MCF 10A (cell line): Measurements from ENCODE around the gene EXOC5. TPM values are rescaled to one million over a fixed set of nuclear protein-coding genes. Genes with fewer than 3 reads are reported as not detected.

Experiments used
- BruUV-seq: library from RNA; stranded (reverse); fragments of 400-500 nt; replicated peaks from 2 replicates; lab custom pipeline; 2021; lab: Mats Ljungman, UMichigan
- CTCF ChIA-PET: fragments of 300-600 bp; sonication (Branson Sonifier 250); formaldehyde crosslinking; extraction: SDS; loops from one replicate; lab custom pipeline; 2021; ENCODE audit warnings: antibody characterized with exemption, inconsistent platforms; lab: Yijun Ruan, JAX
- POLR2A ChIA-PET: fragments of 300-600, 350-650 bp; sonication (Branson Sonifier 250); formaldehyde crosslinking; extraction: SDS; loops from one replicate; lab custom pipeline; 2020; ENCODE audit warnings: antibody characterized with exemption, inconsistent platforms; lab: Yijun Ruan, JAX
- DNase-seq: peaks from one replicate; pipeline ENCODE4 v3.0.0-alpha.2; 2018; ENCODE audit not compliant: unreplicated experiment
- H3K27ac Mint-ChIP-seq: one replicate; pipeline ENCODE4 v1.8.0; 2022; ENCODE audit warnings: mild to moderate bottlenecking, low read depth, mixed read lengths; ENCODE audit not compliant: unreplicated experiment
- H3K27me3 Mint-ChIP-seq: one replicate; pipeline ENCODE4 v1.8.0; 2022; ENCODE audit warnings: mixed read lengths; ENCODE audit not compliant: insufficient read depth, unreplicated experiment
- H3K36me3 Mint-ChIP-seq: one replicate; pipeline ENCODE4 v1.8.0; 2022; ENCODE audit warnings: mild to moderate bottlenecking, moderate library complexity, mixed read lengths; ENCODE audit not compliant: insufficient read depth, unreplicated experiment
- H3K4me1 Mint-ChIP-seq: one replicate; pipeline ENCODE4 v1.8.0; 2022; ENCODE audit warnings: mixed read lengths; ENCODE audit not compliant: insufficient read depth, unreplicated experiment
- H3K4me3 Mint-ChIP-seq: one replicate; pipeline ENCODE4 v1.8.0; 2022; ENCODE audit warnings: mild to moderate bottlenecking, moderate library complexity, mixed read lengths; ENCODE audit not compliant: unreplicated experiment
- H3K9me3 Mint-ChIP-seq: one replicate; pipeline ENCODE4 v1.8.0; 2022; ENCODE audit warnings: mixed read lengths; ENCODE audit not compliant: unreplicated experiment
- intact Hi-C: fragments of 100-400 bp; cut with micrococcal nuclease; formaldehyde crosslinking; loops from 2 replicates; pipeline ENCODE4 v1.14.1; 2022
- total RNA-seq: library from RNA; stranded (reverse); gene quantifications from 2 replicates; pipeline ENCODE4 v1.2.3, GENCODE V29; 2022
- TF ChIP-seq, protein P1 (sequence below): fragments of 200-600 bp; IDR thresholded peaks from one replicate; pipeline ENCODE4 v1.8.0; 2022; ENCODE audit warnings: antibody characterized with exemption, mild to moderate bottlenecking; ENCODE audit not compliant: unreplicated experiment

EXOC5 gene
- total RNA-seq, 1 experiment from 2014 or later = 61.5 TPM

DNA sequence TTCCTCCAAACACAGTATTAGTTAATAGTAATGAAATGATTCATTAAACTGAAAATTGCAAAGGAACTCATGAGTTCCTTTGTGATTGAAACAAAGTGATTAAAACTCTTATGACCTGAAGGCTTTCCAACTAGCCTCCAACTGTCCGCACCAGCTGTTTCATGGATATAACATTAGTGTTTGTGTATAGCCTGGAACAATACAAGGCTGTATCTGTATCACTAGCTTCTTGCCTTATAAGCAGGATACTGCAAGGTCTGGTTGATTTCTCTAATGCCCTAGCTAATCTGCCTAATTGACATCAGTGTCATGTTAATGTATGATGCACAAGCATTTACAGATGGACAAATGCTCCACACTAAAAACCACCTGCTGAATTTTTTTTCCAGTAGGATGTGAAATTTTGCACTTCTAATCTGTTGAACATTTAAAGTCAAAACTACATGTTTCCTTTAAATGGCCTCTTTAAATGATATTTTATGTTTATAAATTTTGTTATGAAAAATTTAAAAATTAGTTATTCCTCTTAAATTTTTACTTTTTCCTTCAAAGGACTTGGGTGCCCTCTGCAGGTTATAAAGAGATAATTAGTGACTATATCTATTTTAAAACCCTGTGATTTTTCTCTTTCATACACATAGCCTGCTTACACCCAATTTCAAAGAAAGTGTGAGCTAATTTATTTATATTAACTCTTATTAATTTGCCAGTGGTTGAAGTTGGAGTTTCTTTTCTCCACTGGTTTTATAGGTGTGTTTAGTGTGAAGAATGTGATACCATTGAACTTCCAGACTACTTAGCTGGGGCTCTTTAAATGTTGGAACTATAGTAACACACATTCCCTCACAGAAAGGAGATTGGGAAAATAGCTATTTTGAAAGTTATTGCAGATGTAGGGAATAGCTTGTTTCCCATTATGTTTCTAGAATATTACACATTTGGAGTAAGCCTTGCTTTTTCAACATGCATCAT, 25.4 kb upstream of the EXOC5 start:
- H3K27ac Mint-ChIP-seq = no peak overlapping the region
- H3K4me1 Mint-ChIP-seq = no peaks in the 10 kb centered on the region
- no TSS peak for BruUV-seq
- H3K9me3 Mint-ChIP-seq = no peaks in the 10 kb centered on the region
- intact Hi-C loops = no loop called here
- TF ChIP-seq, protein P1, sequence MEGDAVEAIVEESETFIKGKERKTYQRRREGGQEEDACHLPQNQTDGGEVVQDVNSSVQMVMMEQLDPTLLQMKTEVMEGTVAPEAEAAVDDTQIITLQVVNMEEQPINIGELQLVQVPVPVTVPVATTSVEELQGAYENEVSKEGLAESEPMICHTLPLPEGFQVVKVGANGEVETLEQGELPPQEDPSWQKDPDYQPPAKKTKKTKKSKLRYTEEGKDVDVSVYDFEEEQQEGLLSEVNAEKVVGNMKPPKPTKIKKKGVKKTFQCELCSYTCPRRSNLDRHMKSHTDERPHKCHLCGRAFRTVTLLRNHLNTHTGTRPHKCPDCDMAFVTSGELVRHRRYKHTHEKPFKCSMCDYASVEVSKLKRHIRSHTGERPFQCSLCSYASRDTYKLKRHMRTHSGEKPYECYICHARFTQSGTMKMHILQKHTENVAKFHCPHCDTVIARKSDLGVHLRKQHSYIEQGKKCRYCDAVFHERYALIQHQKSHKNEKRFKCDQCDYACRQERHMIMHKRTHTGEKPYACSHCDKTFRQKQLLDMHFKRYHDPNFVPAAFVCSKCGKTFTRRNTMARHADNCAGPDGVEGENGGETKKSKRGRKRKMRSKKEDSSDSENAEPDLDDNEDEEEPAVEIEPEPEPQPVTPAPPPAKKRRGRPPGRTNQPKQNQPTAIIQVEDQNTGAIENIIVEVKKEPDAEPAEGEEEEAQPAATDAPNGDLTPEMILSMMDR = peak; percentile 51
- ChIA-PET POLR2A (no interaction called here), CTCF (interaction anchor here (0.5 to 1.6 kb wide), 15 partner anchors 8 to 1539 kb away, joined by 3 to 5 read pairs (median 3); no protein-coding TSS in a partner anchor)
- no peak for DNase-seq
- H3K4me3 Mint-ChIP-seq = no peak overlapping the region
- peaks cover 19% of the 10 kb centered on the region for H3K36me3 Mint-ChIP-seq
- no peaks in the 10 kb centered on the region for H3K27me3 Mint-ChIP-seq

DNA sequence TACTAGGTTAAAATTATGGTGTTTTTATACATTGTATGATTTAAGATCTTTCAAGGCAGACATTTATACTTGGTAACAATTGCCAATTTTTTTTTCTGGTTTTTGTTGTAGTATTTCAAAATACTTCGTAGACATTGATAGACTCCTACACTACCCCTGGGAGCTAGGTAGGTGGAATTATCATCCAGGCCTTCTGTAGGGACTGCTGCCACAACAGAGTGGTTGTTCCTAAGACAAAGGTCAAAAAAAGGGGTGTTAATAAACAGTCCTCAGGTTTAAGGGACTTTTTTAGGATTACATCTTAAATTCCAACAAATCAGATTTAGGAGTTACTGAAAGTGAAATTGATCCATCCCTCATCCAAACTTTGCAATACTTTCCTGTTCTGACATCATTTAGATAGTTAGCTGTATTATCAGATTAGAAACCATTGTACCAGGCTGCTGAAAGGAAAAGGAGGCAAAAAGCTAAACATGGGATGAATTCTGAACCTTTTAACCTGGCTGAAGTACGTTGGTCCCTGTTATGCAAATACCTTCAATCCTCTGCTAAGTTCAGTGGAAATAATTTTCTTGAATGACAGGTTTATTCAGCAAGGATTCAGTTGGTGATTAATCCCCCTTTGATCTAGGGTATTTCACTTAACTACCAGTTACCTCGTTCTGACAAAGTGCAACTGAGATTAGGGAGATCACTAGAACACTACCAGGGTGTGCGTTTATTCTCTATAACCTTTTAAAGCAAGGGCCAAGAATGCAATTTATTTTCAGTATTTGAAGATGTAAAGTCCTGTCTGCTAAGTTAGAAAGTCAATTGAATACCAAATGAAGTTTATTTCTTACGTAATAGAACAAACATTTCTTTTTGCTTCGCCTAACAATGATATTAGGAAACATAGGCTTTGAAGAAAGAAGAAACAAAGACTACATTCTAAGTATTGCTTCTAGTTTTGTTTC, 23.3 kb upstream of the EXOC5 start:
- no peak overlapping the region for H3K4me3 Mint-ChIP-seq
- H3K27ac Mint-ChIP-seq = no peak overlapping the region
- H3K27me3 Mint-ChIP-seq = no peaks in the 10 kb centered on the region
- BruUV-seq = no TSS peak
- intact Hi-C loops = no loop called here
- H3K36me3 Mint-ChIP-seq = peaks cover 21% of the 10 kb centered on the region
- TF ChIP-seq, protein P1 = no peak
- H3K9me3 Mint-ChIP-seq = no peaks in the 10 kb centered on the region
- ChIA-PET CTCF (no interaction called here), POLR2A (interaction anchor here (0.8 kb wide), 1 partner anchor 23 kb away, joined by 3 read pairs; the partner anchor contains the start of genes AP5M1 and EXOC5)
- no peaks in the 10 kb centered on the region for H3K4me1 Mint-ChIP-seq
- DNase-seq = no peak

DNA sequence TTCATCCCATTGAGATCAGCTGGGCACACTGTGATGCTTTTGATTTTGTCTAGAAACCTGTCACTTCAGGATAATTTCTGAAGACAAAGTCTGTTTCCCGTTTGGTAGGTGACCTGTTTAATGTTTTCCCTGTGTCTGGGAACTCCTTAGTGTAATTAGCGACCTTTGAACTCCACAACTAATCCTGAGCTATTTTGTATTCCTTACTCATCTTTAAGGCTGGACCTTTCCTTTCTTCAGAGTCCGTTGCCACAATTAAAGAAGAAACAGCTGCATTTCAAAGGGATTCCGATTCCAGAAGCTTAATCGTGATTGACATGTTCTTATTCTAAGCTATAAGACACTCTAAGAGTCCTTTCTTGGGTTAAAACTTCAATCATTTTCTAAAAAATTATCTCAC, 22.0 kb upstream of the EXOC5 start:
- Mint-ChIP-seq H3K36me3 (peaks cover 27% of the 10 kb centered on the region), H3K27me3 (no peaks in the 10 kb centered on the region), H3K9me3 (no peaks in the 10 kb centered on the region), H3K27ac (no peak overlapping the region), H3K4me1 (no peaks in the 10 kb centered on the region), H3K4me3 (no peak overlapping the region)
- BruUV-seq = no TSS peak
- no peak for DNase-seq
- POLR2A ChIA-PET = interaction anchor here (2.1 kb wide), 1 partner anchor 22 kb away, joined by 7 read pairs; the partner anchor contains the start of genes AP5M1 and EXOC5
- CTCF ChIA-PET = interaction anchor here (1.0 to 1.5 kb wide), 2 partner anchors 26 to 631 kb away, joined by 3 read pairs; no protein-coding TSS in a partner anchor
- TF ChIP-seq, protein P1 = no peak
- intact Hi-C loops = no loop called here
